Retinal pigment epithelial cell (primary cell): ENCODE measurements around the gene ZWINT.
A peak's percentile ranks its signal among the peaks of the same experiment; 100 is the strongest.

Experiments used
- DNase-seq: peaks from one replicate; pipeline ENCODE4 v3.0.0-alpha.2; 2010; ENCODE audit warnings: low read depth
- H3K4me3 ChIP-seq: 2 replicates; pipeline ENCODE4 v1.5.1; 2011; ENCODE audit warnings: mild to moderate bottlenecking, low read length, control low read depth, moderate library complexity
- TF ChIP-seq, protein P1 (sequence below): conservative IDR thresholded peaks from 2 replicates; pipeline ENCODE4 v1.5.1; 2011; ENCODE audit warnings: low read depth, low read length, control low read depth, inconsistent platforms

The ZWINT gene

GRCh38 chr10:56351909-56352630 is 9.0 kb downstream of the ZWINT start:
- H3K4me3 ChIP-seq = no peak overlapping the region
- TF ChIP-seq, protein P1, sequence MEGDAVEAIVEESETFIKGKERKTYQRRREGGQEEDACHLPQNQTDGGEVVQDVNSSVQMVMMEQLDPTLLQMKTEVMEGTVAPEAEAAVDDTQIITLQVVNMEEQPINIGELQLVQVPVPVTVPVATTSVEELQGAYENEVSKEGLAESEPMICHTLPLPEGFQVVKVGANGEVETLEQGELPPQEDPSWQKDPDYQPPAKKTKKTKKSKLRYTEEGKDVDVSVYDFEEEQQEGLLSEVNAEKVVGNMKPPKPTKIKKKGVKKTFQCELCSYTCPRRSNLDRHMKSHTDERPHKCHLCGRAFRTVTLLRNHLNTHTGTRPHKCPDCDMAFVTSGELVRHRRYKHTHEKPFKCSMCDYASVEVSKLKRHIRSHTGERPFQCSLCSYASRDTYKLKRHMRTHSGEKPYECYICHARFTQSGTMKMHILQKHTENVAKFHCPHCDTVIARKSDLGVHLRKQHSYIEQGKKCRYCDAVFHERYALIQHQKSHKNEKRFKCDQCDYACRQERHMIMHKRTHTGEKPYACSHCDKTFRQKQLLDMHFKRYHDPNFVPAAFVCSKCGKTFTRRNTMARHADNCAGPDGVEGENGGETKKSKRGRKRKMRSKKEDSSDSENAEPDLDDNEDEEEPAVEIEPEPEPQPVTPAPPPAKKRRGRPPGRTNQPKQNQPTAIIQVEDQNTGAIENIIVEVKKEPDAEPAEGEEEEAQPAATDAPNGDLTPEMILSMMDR = no peak
- no peak for DNase-seq

GRCh38 chr10:56349611-56350010 is 11.4 kb downstream of the ZWINT start:
- DNase-seq = no peak
- TF ChIP-seq, protein P1 = peak; percentile 37
- no peak overlapping the region for H3K4me3 ChIP-seq

DNA sequence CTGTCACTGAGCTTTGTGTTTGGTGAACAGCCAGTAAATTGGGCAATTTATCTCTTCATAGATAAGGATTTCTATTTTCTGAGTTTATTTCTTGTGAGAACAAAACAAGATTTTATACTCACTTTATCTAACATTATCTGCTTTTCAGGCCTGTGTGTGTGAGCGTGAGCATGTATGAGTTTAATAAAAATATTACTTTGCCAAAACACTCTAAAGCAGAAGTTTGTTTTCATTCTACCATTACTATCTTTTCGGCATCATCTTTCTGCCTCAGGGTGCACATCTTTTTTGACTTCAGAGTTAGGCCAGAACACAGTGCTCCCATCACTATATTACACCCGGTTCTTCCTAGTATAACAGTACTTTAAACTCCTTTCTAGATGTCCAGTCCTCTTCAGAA is 13.0 kb downstream of the ZWINT start:
- no peak for DNase-seq
- TF ChIP-seq, protein P1 = no peak
- H3K4me3 ChIP-seq = no peak overlapping the region

DNA sequence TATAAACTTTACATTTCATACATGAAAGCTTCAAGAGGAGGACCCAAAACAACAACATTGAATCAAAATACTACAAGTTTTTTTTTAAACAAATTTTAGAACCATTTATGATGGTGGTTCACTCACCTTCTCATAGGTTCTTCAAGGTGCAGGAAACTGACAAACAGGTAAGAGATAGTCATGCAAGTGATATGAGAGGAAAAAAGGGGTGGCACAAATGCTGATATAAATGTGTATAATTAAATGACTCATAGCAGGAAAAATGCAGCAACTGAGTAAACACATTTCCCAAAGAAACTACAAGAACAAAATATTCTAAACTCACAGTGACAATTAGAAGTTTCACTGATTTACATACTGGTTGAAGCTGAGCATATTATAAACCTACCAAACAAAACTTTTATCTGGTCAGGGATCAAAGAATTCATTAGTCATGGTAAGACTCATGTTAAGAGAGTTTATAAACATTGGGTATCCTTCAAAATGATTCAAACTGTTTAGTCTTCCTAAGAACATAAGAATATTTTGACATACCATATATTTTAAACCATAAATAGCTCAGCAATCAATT is 14.1 kb downstream of the ZWINT start:
- TF ChIP-seq, protein P1 = no peak
- DNase-seq = no peak
- no peak overlapping the region for H3K4me3 ChIP-seq

- no peak for DNase-seq
- TF ChIP-seq, protein P1 = no peak
Observed at GRCh38 chr10:56341612-56342011, 19.4 kb downstream of the ZWINT start.

DNA sequence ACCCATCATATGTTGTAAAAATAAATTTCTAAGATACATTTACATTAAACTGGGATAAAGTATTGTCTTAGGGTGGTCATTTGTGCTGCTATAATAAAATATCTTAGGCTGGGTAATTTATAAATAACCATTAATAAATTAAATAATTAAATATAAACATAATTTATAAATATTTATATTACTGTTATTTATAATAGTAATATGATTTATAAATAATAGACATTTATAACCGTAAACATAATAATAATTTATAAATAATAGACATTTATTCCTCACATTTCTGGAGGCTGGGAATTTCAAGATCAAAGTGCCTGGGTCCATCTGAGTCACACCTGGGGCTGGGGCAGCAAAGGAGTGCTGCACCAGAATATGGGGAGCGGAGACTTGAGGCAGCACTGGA is 31.1 kb downstream of the ZWINT start:
- TF ChIP-seq, protein P1 = no peak
- DNase-seq = no peak
- H3K4me3 ChIP-seq = no peak overlapping the region

More at GRCh38 chr10:56341612-56342011, 19.4 kb downstream of the ZWINT start:
- no peak overlapping the region for H3K4me3 ChIP-seq

DNA sequence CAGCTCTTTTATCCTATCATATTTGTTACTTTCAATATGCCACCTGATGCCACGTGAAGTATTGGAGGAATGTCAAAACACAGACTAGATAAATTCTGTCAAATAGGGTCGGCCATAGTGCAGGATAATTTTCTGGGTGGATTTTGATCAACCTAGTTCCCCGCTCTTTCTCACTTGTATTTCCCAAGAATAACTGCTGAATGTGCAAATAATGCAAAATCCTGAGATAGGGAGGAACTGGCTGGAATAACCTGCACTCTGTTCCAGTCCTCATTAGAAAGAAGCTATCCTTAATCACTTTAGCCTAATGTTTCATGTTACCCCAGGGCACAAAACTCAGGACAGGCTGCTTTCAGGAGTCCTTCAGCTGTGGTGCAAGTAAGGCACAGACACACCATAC is 33.9 kb downstream of the ZWINT start:
- no peak overlapping the region for H3K4me3 ChIP-seq
- DNase-seq = no peak
- TF ChIP-seq, protein P1 = no peak
